LHCN-M2 (cell line): ENCODE results near the gene PSMC5. TPM values are rescaled to one million over a fixed set of nuclear protein-coding genes. Genes with fewer than 3 reads are reported as not detected.
A peak's percentile ranks its signal among the peaks of the same experiment; 100 is the strongest.
"Not testable (repeated sequence)": the region's sequence is repeated elsewhere in the genome, so short reads cannot be mapped to it uniquely, and the experiment has no call there.

Source experiments
- DNase-seq: peaks from one replicate; pipeline ENCODE4 v3.0.0-alpha.2; 2012; ENCODE audit warnings: low read depth
- polyA plus RNA-seq: library from polyadenylated mRNA; unstranded; fragments of >200 nt; gene quantifications from one replicate; pipeline ENCODE4 v1.2.1, GENCODE V29; 2012; ENCODE audit warnings: missing spikeins
- total RNA-seq: library from RNA; depleted of rRNA; stranded (reverse); fragments of >200 nt; gene quantifications from 2 replicates; pipeline ENCODE4 v1.2.3, GENCODE V29; 2014; rRNA removed

The PSMC5 gene
- total RNA-seq: 51.4 and 71.6 TPM in 2 replicates
- polyA plus RNA-seq: 189 TPM

DNA sequence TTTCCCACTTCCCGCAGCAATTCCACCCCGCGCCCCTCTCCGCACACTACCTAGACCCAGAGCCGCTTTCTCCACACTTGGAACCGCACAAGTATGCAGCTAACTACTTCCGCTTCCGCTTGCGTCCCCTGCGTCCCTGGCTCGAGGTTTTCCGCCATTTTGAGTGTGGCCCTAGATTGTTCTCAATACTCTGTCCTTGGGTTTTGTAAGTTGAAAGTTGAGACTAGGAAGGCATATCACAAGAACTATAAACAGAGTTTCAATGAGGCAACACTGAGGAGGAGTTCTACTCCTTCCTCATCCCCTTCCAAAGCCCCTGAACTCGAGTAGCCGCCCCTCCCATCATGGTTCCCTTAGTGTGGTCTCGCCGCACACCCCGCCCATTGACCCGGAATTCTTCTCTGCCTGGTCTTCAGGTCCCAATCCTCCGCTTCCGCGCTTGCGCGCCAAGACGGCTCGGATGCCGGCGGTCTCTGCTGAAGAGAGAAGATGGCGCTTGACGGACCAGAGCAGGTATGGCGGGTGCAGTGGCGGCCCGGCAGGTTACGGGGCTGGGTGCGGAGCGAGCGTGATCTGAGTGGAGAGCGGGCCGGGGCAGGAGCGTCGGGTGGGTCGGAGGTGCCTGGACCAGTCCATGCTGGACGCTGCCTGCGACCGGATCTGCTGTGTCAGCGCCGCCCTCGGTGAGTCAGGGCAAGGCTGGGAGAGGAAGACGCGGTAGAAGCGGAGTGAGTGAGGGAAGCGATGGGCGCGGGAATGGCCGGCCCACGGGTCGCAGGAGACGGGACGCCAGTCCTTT is at the start of gene PSMC5, which contains the start of gene FTSJ3:
PSMC5 (plus strand) TSS at position 430 of the 799 bp plus-strand sequence; CDS start at position 490, 60 bp downstream.
FTSJ3 (minus strand) TSS at position 662 of the 799 bp plus-strand sequence. CDS start 761 bp downstream, outside the sequence.
- peak; percentile 93 for DNase-seq

DNA sequence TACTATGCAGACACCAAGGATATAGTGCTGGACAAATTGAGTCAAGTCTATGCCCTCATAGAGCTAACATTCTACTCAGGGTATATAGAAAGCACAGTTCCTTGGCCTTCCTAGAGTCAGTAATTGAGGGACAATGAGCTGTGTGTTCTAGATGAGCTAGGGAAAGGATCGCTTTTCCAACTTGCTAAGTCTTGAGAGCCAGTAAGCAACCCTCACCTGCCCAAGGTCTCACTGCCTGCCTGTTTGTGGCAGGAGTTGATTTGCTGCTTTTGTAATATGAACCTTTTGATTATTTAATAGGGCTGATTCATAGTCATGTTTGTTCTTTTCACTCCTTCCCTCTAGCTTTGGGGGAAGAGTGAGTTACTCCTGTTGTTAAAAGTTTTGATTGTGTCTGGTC is 46.7 kb upstream of the PSMC5 start:
- peak; percentile 62 for DNase-seq

DNA sequence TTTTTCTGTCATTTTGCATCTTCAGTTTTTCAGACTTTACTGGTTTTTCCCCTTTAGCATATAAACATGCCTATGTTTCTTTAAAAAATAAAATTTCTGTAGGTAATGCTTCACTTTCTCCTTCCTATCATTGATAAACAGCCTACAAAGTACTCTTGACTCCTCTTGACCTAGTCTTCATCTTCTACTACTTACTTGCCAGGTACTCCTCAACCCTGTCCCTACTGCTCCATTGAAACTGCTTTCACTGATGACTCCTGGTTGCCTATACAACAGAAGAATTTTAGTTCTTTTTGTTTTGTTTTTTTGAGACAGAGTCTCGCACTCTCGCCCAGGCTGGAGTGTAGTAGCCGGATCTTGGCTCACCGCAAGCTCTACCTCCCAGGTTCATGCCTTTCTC is 46.3 kb upstream of the PSMC5 start:
- no peak for DNase-seq

DNA sequence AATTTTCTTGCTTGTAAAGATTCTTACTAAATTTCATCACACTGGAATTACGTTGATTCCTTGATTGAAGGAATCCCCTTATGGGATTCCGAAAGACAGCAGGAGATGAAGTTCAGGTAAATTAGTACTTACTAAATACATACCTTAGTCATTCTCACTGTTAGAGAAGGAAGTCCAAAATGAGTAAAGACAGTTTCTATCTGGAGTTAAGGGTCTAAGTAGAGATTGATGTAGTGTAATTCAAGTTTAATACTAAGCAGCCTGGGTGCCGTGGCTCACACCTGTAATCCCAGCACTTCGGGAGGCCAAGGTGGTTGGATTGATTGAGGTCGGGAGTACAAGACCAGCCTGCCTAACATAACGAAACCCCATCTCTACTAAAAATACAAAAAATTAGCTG is 43.7 kb upstream of the PSMC5 start:
- no peak for DNase-seq

DNA sequence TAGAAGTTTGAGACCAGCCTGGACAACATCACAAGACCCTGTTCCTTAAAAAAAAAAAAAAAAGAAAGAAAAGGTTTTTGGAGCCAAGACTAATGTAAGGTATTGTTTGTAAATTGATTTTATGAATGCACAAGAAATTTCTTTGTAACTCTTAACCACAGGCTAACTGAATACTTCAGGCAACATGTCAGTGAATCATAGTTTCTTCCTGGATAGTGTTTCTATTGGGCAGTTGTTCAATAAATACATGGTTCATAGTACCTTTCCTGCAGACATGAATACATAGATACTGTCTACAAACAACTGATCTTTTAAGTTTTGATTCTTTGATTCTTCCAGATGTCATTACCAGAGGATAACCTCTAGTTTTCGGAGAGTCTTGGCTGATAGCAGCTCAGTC is 41.7 kb upstream of the PSMC5 start:
- peak; percentile 67 for DNase-seq

DNA sequence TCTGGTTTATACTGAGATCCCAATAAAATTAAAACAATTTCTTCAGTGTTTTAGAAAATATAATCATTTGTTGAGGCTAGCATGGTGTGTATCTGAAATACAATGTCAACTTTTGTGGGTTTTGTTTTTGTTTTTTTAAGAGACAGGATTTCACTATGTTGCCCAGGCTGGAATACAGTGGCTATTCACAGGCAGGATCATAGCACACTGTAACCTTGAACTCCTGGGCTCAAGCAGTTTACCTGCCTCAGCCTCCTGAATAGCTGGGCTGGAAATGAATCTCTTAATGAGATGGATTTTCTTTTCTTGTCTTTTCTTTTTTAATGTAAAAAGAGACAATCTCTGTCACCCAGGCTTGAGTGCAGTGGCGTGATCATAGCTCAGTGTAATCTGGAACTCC is 41.1 kb upstream of the PSMC5 start:
- no peak for DNase-seq

DNA sequence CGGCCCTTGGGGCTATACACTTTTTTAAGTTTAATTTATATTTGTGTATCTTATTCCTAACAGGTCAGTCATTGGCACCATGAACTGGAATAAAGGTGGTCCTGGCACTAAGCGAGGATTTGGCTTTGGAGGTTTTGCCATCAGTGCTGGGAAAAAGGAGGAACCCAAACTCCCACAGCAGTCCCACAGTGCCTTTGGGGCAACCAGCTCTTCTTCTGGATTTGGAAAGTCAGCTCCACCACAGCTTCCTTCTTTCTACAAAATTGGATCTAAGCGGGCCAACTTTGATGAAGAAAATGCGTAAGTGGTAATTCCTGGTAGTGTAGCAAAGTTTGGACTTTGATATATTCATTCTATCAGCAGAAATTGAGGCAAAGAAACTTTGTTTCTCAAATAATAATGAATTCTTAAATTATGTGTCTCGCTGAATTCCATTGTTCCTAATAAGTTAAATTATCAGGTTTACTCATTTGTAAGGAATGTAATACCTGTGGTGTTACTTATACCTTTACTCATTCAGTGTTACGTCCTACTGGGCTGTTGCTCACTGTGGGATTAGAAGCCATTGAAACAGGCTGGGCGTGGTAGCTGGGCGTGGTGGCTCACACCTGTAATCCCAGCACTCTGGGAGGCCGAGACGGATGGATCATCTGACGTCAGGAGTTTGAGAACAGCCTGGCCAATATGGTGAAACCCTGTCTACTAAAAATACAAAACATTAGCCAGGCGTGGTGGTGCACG is 40.1 kb upstream of the PSMC5 start:
- no peak for DNase-seq

DNA sequence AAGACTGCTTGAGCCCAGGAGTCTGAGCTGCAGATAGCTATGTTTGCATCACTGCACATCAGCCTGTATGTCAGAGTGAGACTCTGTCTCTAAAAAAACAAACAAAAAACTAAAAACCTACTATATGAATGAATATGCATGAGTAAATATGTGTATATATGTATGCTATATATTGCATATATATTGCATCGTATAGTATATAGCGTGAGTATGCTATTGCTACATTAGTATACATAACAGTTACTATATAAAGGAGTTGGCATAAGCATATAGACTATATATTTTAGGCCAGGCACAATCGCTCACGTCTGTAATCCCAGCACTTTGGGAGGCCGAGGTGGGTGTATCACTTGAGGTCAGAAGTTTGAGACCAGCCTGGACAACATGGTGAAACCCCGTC is 37.2 kb upstream of the PSMC5 start:
- no peak for DNase-seq

DNA sequence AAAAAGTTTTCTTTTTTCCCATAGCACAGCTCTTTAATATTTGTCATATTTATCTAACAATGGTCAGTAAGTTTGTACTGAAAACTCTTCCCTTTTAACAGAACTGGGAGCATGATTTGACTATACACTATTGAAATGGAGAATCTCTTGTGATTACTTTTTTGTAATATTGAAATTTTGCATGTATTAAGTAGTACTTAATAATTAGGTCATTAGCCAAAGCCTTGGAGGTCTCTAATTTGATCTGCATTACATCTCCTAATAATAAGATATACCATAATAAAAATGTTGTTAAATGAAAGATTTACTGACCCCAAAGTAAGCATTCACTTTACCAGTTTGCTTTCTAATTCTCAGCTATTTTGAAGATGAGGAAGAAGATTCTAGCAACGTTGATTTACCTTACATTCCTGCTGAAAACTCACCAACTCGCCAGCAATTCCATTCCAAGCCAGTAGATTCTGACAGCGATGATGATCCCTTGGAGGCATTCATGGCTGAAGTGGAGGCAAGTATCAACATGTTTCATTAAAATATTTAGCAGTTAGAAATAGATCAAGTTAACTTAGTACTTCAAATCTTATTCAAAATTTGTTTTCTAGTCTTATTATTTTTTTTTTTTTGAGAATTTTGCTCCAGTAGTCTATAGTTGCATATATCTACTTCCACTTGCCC is 35.0 kb upstream of the PSMC5 start:
- no peak for DNase-seq

DNA sequence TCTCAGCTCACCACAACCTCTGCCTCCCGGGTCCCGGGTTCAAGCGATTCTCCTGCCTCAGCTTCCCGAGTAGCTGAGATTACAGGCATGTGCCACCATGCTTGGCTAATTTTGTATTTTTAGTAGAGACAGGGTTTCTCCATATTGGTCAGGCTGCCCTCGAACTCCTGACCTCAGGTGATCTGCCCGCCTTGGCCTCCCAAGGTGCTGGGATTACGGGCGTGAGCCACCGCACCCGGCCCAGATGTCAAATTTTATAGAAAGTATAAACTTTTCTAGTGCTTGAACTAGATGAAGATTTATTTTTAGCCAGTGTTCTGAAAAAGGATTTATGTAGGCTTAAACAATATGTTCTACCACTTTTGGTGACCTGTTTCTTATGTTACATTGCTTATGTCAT is 30.9 kb upstream of the PSMC5 start:
- not testable (repeated sequence) for DNase-seq

DNA sequence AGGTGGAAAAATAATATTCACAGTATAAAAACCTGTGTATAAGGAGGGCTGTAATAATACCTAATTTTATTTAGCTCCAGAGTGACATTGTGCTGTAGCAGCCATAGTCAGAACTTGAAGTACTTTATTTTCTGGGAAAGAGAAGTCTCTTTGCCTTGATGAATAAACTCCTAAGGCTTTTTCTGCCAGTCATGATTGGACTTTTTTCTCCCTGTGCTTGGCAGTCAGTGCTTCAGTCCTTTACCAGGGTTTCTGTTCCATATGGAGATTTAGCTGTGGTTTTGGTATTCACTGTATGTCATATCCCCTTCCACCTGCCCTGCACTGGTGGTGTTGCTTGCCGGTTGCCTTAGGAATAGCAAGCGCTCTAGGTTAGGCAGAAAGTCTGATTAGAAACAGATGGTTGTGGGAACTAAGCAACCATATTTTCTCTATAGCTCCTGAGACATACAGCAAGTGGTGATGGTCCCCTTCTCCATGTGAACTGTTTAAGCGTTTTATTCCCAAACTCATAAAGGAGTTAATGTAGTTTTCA is 28.6 kb upstream of the PSMC5 start:
- DNase-seq: no peak

DNA sequence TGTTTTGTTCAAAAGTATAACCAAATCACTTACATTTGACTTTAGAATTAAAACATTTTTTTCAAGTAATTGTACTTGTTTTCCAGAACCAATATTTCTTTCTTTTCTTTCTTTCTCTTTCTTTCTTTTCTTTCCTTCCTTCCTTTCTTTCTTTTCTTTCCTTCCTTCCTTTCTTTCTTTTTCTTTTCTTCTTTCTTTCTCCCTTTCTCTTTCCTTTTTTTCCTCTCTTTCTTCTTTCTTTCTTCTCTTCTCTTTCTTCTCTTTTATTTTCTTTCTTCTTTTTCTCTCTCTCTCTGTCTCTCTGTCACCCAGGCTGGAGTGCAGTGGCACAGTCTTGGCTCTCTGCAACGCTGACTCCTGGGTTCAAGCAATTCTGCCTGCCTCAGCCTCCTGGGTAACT is 26.4 kb upstream of the PSMC5 start:
- no peak for DNase-seq

DNA sequence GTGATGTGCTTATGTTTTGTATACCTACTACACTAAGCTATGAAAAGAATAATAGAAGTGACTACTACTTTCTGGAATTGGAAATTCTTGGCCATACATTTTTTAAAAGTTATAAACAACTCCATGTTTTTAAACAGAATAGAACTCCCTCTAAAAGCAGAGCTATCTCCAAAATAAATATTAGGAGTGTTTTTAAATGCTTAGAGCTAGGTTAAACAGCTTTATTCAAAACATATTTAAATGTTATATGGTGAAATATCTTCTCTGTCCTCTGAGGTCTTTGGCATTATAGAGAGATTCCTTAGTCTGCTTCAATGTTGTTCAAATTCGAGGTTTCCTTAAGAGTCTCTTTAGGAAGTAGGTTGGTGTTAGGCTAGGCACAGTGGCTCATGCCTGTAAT is 22.9 kb upstream of the PSMC5 start:
- no peak for DNase-seq

DNA sequence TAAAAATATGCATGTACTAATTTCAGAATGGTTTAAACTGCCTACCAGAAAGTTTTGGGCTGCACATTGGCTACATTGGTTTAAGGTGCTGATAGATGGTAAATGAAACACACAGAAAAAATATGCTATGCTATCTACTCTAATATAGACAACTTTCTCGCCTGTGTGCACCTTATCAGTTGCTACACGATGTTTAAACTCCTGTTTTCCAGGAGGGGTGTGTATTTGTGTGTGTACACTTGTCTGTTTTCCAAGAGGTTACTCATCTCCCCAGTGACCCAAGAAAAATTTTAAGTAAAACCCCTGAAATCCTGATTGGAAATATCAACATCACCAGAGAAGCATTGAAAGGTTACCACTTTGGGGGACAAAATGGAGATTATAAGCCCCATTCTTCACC is 21.6 kb upstream of the PSMC5 start:
- DNase-seq: no peak

DNA sequence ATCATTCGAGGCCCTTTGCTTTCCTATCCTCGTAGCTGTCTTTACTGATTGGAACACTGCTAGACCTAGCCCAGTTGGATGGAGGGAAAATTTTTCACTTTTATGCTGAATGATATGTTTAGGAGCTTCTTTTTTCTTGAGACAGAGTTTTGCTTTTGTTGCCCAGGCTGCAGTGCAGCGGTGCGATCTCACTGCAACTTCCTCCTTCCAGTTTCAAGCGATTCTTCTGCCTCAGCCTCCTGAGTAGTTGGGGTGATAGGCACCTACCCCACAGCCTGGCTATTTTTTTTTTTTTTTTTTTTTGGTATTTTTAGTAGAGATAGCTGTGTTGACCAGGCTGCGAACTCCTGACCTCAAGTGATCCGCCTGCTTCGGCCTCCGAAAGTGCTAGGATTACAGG is 17.3 kb upstream of the PSMC5 start:
- DNase-seq: no peak

DNA sequence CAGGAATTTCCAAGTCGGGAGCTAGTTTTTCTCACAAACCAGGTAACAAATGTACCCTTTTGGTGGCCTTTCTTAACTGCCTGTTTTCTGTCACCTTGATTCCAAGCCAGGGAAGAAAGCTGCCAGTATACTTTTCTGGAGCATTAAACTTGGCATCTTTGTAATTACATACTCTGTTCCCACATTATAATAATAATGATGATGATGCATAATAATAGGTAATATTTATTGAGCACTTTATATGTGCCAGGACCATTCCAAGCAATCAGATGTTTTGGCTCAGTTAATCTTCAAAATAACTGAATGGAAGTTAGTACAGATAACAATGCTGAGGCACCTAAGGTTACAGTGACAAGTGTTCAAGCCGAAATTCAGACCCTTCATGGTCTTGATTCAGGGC is 11.1 kb upstream of the PSMC5 start:
- DNase-seq: no peak

DNA sequence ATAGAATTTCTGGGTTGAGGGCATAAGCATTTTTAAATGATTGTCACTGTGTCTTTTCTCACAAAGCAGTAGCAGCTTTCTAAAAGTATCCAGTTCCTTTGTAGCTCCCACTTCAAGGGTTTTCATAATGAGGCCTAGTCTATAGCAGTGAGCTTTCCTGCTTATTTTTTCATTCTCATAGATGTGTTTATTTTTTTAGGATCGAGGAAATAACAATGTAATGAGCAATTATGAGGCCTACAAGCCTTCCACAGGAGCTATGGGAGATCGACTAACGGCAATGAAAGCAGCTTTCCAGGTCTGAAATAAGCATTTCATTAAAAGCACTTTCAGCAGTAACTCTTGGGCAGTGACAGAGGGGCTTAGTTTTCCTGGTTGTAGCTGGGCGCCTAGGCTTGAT is 10.6 kb upstream of the PSMC5 start:
- no peak for DNase-seq

DNA sequence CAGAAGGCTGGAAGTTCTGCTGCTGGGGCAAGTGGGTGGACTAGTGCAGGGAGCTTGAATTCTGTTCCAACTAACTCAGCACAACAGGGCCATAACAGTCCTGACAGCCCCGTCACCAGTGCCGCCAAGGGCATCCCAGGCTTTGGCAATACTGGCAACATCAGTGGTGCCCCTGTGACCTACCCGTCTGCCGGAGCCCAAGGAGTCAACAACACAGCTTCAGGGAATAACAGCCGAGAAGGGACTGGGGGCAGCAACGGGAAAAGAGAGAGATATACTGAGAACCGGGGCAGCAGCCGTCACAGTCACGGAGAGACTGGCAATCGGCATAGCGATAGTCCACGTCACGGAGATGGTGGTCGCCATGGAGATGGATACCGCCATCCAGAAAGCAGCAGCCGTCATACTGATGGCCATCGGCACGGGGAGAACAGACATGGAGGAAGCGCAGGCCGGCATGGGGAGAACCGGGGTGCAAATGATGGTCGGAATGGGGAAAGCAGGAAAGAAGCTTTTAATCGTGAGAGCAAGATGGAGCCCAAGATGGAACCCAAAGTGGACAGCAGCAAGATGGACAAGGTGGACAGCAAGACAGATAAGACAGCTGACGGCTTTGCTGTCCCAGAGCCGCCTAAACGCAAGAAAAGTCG is 9.4 kb upstream of the PSMC5 start:
- DNase-seq: no peak

DNA sequence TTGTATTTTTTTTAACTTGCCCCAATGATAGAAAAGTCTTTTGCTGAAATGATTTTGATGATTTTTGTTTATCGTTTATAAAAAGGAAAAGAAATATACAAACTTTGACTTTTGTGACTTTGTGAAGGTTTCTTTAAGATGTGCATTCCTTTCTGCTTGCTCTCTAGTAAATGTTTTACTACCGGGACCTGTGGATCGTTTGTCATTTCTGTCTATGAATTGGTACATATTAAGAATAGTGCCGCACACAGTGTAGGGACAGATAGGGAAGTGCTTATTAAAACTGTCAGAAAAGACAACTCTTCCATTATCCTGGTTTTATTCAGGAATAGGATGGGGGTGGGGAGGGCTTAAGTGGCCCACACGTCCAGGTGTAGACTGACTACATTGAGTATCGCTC is 8.1 kb upstream of the PSMC5 start:
- no peak for DNase-seq

DNA sequence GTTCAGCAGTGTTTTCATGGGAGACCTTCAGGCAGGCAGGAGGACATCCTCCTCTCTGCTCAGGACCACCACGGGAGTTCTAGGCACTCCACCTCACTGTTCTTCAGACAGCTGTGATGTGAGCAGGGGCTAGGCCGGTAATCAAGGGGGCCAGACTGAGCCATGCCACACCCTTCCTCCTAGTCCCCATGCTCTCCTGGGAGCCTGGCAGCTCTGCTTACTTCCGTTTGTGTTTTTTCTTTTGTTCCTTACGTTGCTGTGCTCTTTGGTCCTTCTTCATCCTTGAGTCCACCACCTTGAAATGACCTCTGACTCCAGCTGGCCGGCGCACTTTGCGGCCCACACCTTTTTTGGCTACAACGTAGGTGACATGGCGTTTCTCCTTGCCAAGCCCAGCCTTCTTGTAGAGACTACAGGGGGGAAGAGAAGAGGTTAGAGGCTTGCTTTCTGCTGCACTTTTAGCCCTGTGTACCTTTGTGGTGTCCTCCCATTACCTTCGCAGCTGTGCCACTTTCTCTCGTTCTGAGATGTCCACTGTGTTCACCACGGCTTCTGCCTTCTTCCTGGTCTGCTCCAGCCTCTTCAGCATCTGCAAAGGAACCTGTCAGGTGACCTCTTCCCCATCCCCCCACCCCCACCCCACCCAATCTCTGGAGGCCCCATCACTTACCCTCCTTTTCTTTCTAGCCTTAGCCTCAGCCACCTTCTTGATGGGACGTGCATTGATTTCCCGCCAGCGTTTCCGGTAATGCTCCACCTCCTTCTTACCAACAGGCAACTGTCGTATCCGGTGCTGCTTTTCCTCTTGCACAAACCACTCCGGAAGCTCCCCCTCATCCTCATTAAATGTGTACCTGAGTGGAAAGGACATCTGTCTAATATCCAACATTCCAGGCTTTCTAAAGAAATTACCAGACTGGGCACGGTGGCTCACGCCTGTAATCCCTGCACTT is 7.4 kb upstream of the PSMC5 start:
- no peak for DNase-seq
